ENCODE results near the gene SESN2. TPM values are rescaled to one million over a fixed set of nuclear protein-coding genes. Genes with fewer than 3 reads are reported as not detected.

The SESN2 gene
- total RNA-seq, 6 experiments from 2014 or later, result 15.5 to 22.0 (median 17.4) TPM

DNA sequence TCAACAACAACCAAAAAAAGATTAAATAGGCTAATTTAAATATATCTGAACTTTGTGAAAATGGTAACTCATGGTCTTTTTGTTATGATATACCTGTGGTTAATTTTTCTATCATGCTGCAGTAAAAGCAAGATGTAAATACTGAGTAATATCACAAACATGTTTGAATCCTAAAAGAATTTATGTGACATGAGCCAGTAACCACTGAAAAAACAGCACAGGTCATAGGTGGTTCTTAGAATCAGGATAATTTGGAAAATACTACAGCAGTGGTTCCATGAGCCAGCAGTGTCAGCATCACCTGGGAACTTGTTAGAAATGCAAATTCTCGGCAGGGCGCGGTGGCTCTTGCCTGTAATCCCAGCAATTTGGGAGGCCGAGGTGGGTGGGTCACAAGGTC lies 19.3 kb upstream of the SESN2 start:
- Mint-ChIP-seq H3K36me3 (ENCODE audit: low read depth) (no peaks in the 10 kb centered on the region), H3K9me3 (no peaks in the 10 kb centered on the region)

GRCh38 chr1:28241638-28242241 lies 17.6 kb upstream of the SESN2 start:
- Mint-ChIP-seq H3K9me3 (peaks cover 3% of the 10 kb centered on the region; the same call in 1 of the 2 replicates), H3K27ac (no peak overlapping the region), H3K27me3 (ENCODE audit: insufficient read depth) (peaks cover 4% of the 10 kb centered on the region), H3K4me1 (ENCODE audit: low read depth) (peaks cover 11% of the 10 kb centered on the region), H3K4me3 (no peak overlapping the region), H3K36me3 (ENCODE audit: low read depth) (peaks cover 5% of the 10 kb centered on the region)
- no peak for DNase-seq
- no peak for TF ChIP-seq CTCF (IDR thresholded peaks at IDR 0.05)

More for the DNA sequence above, 19.3 kb upstream of the SESN2 start:
- Mint-ChIP-seq H3K4me3 (no peak overlapping the region), H3K27ac (no peak overlapping the region), H3K4me1 (ENCODE audit: low read depth) (peaks cover 5% of the 10 kb centered on the region), H3K27me3 (ENCODE audit: insufficient read depth) (peaks cover 3% of the 10 kb centered on the region)
- TF ChIP-seq CTCF (IDR thresholded peaks at IDR 0.05), result no peak
- no peak for DNase-seq

GRCh38 chr1:28243685-28244311 lies 15.5 kb upstream of the SESN2 start:
- Mint-ChIP-seq H3K36me3 (ENCODE audit: low read depth) (peaks cover 6% of the 10 kb centered on the region), H3K27ac (no peak overlapping the region), H3K4me3 (no peak overlapping the region), H3K27me3 (ENCODE audit: insufficient read depth) (peaks cover 4% of the 10 kb centered on the region), H3K4me1 (ENCODE audit: low read depth) (peaks cover 28% of the 10 kb centered on the region), H3K9me3 (peaks cover 3% of the 10 kb centered on the region; the same call in 1 of the 2 replicates)
- TF ChIP-seq CTCF (IDR thresholded peaks at IDR 0.05), result no peak
- DNase-seq, result no peak

DNA sequence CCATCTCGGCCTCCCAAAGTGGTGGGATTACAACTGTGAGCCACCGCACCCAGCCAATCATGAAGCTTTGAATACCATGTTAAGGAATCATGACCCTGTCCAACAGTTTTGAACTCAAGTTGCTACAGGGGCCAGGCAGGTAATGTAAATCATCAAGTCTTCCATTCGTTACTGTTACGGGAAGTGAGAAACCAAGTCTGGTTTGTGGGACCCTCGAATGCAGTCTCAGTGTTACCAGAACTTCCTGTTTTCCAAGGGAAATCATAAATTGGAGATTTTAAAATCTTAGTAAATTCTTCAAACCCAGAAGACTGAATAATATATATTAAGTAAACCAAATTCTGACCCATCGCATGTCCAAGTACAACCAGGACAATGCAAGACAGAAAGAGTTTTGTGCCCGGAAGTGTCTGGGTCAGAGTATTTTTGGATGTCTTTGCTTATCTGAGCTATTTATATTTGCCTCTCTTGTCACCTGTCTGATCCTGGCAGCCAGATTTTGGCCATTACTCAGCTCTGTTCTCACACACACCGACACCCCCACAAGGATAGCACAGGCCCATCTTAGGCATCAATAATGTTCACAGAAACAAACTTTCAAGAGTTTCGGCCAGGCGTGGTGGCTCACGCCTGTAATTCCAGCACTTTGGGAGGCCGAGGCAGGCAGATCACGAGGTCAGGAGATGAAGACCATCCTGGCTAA lies 14.6 kb upstream of the SESN2 start:
- H3K4me3 Mint-ChIP-seq, result no peak overlapping the region
- H3K27ac Mint-ChIP-seq, result no peak overlapping the region
- H3K27me3 Mint-ChIP-seq (ENCODE audit: insufficient read depth), result peaks cover 4% of the 10 kb centered on the region
- no peak for TF ChIP-seq CTCF (IDR thresholded peaks at IDR 0.05)
- peaks cover 37% of the 10 kb centered on the region for H3K4me1 Mint-ChIP-seq (ENCODE audit: low read depth)
- DNase-seq, result no peak
- H3K36me3 Mint-ChIP-seq (ENCODE audit: low read depth), result peaks cover 6% of the 10 kb centered on the region
- peaks cover 3% of the 10 kb centered on the region; the same call in 1 of the 2 replicates for H3K9me3 Mint-ChIP-seq

DNA sequence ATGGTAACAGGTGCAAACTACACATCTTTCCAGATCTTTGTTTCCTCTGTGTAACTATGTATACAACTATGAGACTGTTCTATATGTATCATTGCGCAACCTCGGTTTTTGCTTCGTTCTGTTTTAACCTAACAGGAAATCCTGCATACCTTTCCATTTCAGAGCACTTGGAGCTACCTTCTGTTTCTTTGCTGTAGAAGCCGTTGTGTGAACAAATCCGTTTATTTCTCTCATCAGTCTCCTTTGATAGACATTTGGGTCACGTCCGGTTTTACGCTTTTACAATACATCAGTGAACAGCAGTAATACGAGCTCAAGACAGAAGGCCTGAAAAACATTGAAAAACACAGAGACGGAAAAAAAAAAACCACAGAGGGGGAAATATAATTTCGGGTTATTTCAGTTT lies 12.9 kb upstream of the SESN2 start:
- Mint-ChIP-seq H3K4me3 (peak overlapping the region; percentile 59; the same call in 1 of the 2 replicates), H3K27ac (peak overlapping the region; percentile 62; the same call in 1 of the 2 replicates), H3K27me3 (ENCODE audit: insufficient read depth) (peaks cover 4% of the 10 kb centered on the region), H3K9me3 (peaks cover 3% of the 10 kb centered on the region; the same call in 1 of the 2 replicates), H3K36me3 (ENCODE audit: low read depth) (peaks cover 6% of the 10 kb centered on the region), H3K4me1 (ENCODE audit: low read depth) (peaks cover 37% of the 10 kb centered on the region)
- TF ChIP-seq CTCF (IDR thresholded peaks at IDR 0.05), result no peak
- DNase-seq, result no peak

All from HFFc6 (cell line).